Inflammatory macrophage treated with lipopolysaccharide for 4 hours (primary cell): ENCODE data around the gene MYH16.
"Not testable (repeated sequence)": the region's sequence is repeated elsewhere in the genome, so short reads cannot be mapped to it uniquely, and the experiment has no call there.

Source experiments
- DNase-seq: peaks from one replicate; pipeline ENCODE4 v3.0.0-alpha.2; 2020

The MYH16 gene

DNA sequence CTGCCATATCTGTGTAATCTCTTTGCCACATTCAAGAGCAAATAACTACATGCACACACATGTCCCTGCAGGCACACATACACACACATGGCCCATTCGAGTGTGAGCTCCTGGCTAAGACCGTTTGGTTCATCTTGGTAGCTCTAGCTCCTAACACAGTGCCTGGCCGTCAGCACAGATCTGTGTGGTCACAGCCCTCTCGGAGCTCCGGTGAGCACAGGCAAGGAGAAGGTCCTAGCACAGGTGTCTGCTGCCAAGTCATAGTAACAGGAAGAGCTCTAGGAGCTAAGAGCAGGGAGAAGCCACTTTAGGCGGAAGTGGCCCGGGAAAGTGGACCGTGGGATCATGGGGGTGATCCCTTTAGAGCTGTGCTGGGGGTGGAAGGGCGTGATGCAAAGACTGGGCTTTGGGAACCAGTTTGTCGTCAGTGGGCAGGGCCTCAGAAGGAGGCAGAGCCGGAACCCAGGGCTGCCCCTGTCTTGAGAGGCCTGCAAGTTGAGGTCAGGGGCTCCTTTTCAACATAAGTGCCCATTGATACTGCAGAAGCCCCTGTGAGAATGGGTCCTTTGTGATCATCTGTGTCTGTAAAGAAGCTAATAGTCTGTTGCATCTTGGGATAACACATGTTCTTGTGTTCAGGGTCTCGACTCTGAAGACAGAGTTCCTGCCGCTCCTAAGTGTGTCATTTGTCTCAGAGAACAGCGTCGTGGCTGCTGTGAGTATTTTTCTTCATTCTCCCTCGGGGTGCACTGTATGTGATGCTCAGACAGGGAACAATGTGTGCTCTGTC lies 85.3 kb downstream of the MYH16 start:
- DNase-seq = no peak

DNA sequence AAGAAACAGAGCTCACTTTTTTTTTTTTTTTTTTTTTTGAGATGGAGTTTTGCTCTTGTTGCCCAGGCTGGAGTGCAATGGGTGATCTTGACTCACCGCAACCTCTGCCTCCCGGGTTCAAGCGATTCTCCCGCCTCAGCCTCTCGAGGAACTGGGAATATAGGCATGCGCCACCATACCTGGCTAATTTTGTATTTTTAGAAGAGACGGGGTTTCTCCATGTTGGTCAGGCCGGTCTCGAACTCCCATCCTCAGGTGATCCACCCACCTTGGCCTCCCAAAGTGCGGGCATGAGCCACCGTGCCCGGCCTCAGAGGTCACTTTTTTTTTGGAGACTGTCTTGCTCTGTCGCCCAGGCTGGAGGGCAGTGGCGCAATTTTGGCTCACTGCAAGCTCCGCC lies 85.9 kb downstream of the MYH16 start:
- not testable (repeated sequence) for DNase-seq

DNA sequence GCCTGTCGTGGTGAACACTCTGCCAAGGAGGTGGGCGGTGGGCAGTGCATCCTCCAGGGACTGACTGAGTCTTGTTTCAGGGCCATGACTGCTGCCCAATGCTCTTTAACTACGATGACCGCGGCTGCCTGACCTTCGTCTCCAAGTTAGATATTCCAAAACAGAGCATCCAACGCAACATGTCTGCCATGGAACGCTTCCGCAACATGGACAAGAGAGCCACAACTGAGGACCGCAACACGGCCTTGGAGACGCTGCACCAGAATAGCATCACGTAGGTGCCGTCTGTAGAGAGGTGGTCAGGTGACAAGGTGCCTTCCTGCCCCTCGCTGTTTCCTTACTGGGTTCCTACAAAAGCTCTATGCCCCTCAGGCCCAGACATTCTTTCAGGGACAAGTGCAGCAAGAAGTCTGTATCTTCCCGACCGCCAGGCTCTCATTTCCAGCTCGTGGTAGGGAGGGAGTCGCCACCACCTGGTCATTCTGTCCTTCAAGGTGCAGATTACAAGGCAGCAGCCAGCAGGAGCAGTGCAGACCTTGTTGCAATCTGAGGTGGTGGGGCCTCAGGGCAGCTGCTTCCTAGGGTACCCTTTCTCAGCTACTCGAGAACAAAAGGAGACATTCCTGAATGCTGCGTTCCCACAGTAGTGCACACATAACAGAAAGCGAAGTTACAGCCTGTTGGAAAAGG lies 87.0 kb downstream of the MYH16 start:
- no peak for DNase-seq
